ENCODE data around the gene TRIM29.

Gene TRIM29

GRCh38 chr11:120130991-120131760 is 6.7 kb downstream of the TRIM29 start:
- TF ChIP-seq JUND (IDR thresholded peaks at IDR 0.05; ENCODE audit: low read depth), result no peak
- in situ Hi-C loops (cut with HindIII; ENCODE audit: low pct_unique_long_range_greater_than_20kb, low sequenced_read_pairs), result no loop called here

GRCh38 chr11:120130176-120130980 is 7.5 kb downstream of the TRIM29 start:
- DNase-seq (ENCODE audit: low read depth in 1 of 2, low spot score in 1 of 2), result no peak
- in situ Hi-C loops (cut with HindIII; ENCODE audit: low pct_unique_long_range_greater_than_20kb, low sequenced_read_pairs), result no loop called here
- TF ChIP-seq JUND (IDR thresholded peaks at IDR 0.05; ENCODE audit: low read depth), result no peak

More at GRCh38 chr11:120130991-120131760, 6.7 kb downstream of the TRIM29 start:
- DNase-seq (ENCODE audit: low read depth in 1 of 2, low spot score in 1 of 2), result no peak

- TF ChIP-seq JUND (IDR thresholded peaks at IDR 0.05; ENCODE audit: low read depth), result no peak
- in situ Hi-C loops (cut with HindIII; ENCODE audit: low pct_unique_long_range_greater_than_20kb, low sequenced_read_pairs), result no loop called here
- DNase-seq (ENCODE audit: low read depth in 1 of 2, low spot score in 1 of 2), result no peak
Observed at GRCh38 chr11:120129570-120129969, 8.3 kb downstream of the TRIM29 start.

GRCh38 chr11:120128392-120129119 is 9.4 kb downstream of the TRIM29 start:
- DNase-seq (ENCODE audit: low read depth in 1 of 2, low spot score in 1 of 2), result peak; percentile 72 to 90
- in situ Hi-C loops (cut with HindIII; ENCODE audit: low pct_unique_long_range_greater_than_20kb, low sequenced_read_pairs), result no loop called here
- no peak for TF ChIP-seq JUND (IDR thresholded peaks at IDR 0.05; ENCODE audit: low read depth)

GRCh38 chr11:120127236-120127635 is 10.7 kb downstream of the TRIM29 start:
- no peak for DNase-seq (ENCODE audit: low read depth in 1 of 2, low spot score in 1 of 2)
- no peak for TF ChIP-seq JUND (IDR thresholded peaks at IDR 0.05; ENCODE audit: low read depth)
- in situ Hi-C loops (cut with HindIII; ENCODE audit: low pct_unique_long_range_greater_than_20kb, low sequenced_read_pairs), result no loop called here

- TF ChIP-seq JUND (IDR thresholded peaks at IDR 0.05; ENCODE audit: low read depth), result no peak
- no peak for DNase-seq (ENCODE audit: low read depth in 1 of 2, low spot score in 1 of 2)
- in situ Hi-C loops (cut with HindIII; ENCODE audit: low pct_unique_long_range_greater_than_20kb, low sequenced_read_pairs), result no loop called here
Observed at GRCh38 chr11:120126620-120127019, 11.3 kb downstream of the TRIM29 start.

GRCh38 chr11:120125509-120125908 is 12.4 kb downstream of the TRIM29 start:
- in situ Hi-C loops (cut with HindIII; ENCODE audit: low pct_unique_long_range_greater_than_20kb, low sequenced_read_pairs), result no loop called here
- no peak for DNase-seq (ENCODE audit: low read depth in 1 of 2, low spot score in 1 of 2)
- TF ChIP-seq JUND (IDR thresholded peaks at IDR 0.05; ENCODE audit: low read depth), result no peak

- in situ Hi-C loops (cut with HindIII; ENCODE audit: low pct_unique_long_range_greater_than_20kb, low sequenced_read_pairs), result no loop called here
- DNase-seq (ENCODE audit: low read depth in 1 of 2, low spot score in 1 of 2), result no peak
- no peak for TF ChIP-seq JUND (IDR thresholded peaks at IDR 0.05; ENCODE audit: low read depth)
Observed at GRCh38 chr11:120125024-120125423, 12.9 kb downstream of the TRIM29 start.

GRCh38 chr11:120124355-120124754 is 13.6 kb downstream of the TRIM29 start:
- in situ Hi-C loops (cut with HindIII; ENCODE audit: low pct_unique_long_range_greater_than_20kb, low sequenced_read_pairs), result no loop called here

GRCh38 chr11:120123946-120124345 is 14.0 kb downstream of the TRIM29 start:
- no peak for TF ChIP-seq JUND (IDR thresholded peaks at IDR 0.05; ENCODE audit: low read depth)
- in situ Hi-C loops (cut with HindIII; ENCODE audit: low pct_unique_long_range_greater_than_20kb, low sequenced_read_pairs), result no loop called here
- DNase-seq (ENCODE audit: low read depth in 1 of 2, low spot score in 1 of 2), result no peak

More at GRCh38 chr11:120124355-120124754, 13.6 kb downstream of the TRIM29 start:
- no peak for TF ChIP-seq JUND (IDR thresholded peaks at IDR 0.05; ENCODE audit: low read depth)
- DNase-seq (ENCODE audit: low read depth in 1 of 2, low spot score in 1 of 2), result no peak

- DNase-seq (ENCODE audit: low read depth in 1 of 2, low spot score in 1 of 2), result no peak
- no peak for TF ChIP-seq JUND (IDR thresholded peaks at IDR 0.05; ENCODE audit: low read depth)
- in situ Hi-C loops (cut with HindIII; ENCODE audit: low pct_unique_long_range_greater_than_20kb, low sequenced_read_pairs), result no loop called here
Observed at GRCh38 chr11:120122924-120123683, 14.8 kb downstream of the TRIM29 start.

- DNase-seq (ENCODE audit: low read depth in 1 of 2, low spot score in 1 of 2), result peak in 1 of 2 experiments; percentile 36
- no peak for TF ChIP-seq JUND (IDR thresholded peaks at IDR 0.05; ENCODE audit: low read depth)
- in situ Hi-C loops (cut with HindIII; ENCODE audit: low pct_unique_long_range_greater_than_20kb, low sequenced_read_pairs), result no loop called here
Observed at GRCh38 chr11:120121914-120122473, 15.9 kb downstream of the TRIM29 start.
